Measurements from ENCODE around the gene CCDC195.

- TF ChIP-seq REST (IDR thresholded peaks at IDR 0.05; ENCODE audit: low read depth) (no peak), TAF1 (IDR thresholded peaks at IDR 0.05; ENCODE audit: low read depth) (no peak), NFIC (IDR thresholded peaks at IDR 0.05) (no peak), RAD21 (IDR thresholded peaks at IDR 0.05; ENCODE audit: low read depth) (0 out of 2 replicates have a peak, but pooled peaks have one; percentile 8), EP300 (IDR thresholded peaks at IDR 0.05; ENCODE audit: borderline replicate concordance) (no peak), CREB1 (IDR thresholded peaks at IDR 0.05; ENCODE audit: low read depth) (no peak), FOXM1 (IDR thresholded peaks at IDR 0.05; ENCODE audit: borderline replicate concordance, low read depth) (no peak), YY1 (IDR thresholded peaks at IDR 0.05; ENCODE audit: low read depth) (no peak), EGR1 (IDR thresholded peaks at IDR 0.05) (no peak), USF1 (IDR thresholded peaks at IDR 0.05) (no peak)
Observed at GRCh38 chr2:224749136-224749535, 33.0 kb upstream of the CCDC195 start.
